HepG2 (cell line): Measurements from ENCODE around the gene CPZ. TPM values are rescaled to one million over a fixed set of nuclear protein-coding genes. Genes with fewer than 3 reads are reported as not detected.

Experiments
- ATAC-seq: fragments of 200-7000 bp; cut with Tn5 transposase; 3 replicates; pipeline ENCODE4 v1.9.1; 2020; ENCODE audit warnings: mild to moderate bottlenecking, moderate library complexity
- BruUV-seq: library from RNA; stranded (reverse); fragments of 400-500 nt; replicated peaks from 2 replicates; lab custom pipeline; 2021; lab: Mats Ljungman, UMichigan
- CTCF ChIA-PET: fragments of 300-600 bp; formaldehyde crosslinking; extraction: SDS; loops from one replicate; lab custom pipeline; 2021; ENCODE audit warnings: low total read pairs, inconsistent platforms, low intra/inter-chr PET ratio; lab: Yijun Ruan, JAX
- POLR2A ChIA-PET: fragments of 350-600 bp; sonication (Branson Sonifier 250); formaldehyde crosslinking; loops from one replicate; lab custom pipeline; 2020; ENCODE audit warnings: antibody characterized with exemption, inconsistent platforms; lab: Yijun Ruan, JAX
- DNase-seq: peaks from one replicate; pipeline ENCODE4 v3.0.0-alpha.2; 2015; ENCODE audit warnings: low spot score
- FAIRE-seq: peaks from 3 replicates; lab custom pipeline; 2011; peaks lifted over from hg19 to GRCh38; lab: Jason Lieb, UNC
- H2AFZ ChIP-seq: one replicate; pipeline ENCODE4 v1.6.1; 2011; ENCODE audit warnings: low read length, inconsistent platforms
- H3K27ac ChIP-seq: fragments of 300-600 bp; 3 replicates; pipeline ENCODE4 v1.8.0; 2011; ENCODE audit warnings: mixed run types, mild to moderate bottlenecking, mixed read lengths, low read length, inconsistent platforms; ENCODE audit not compliant: insufficient read depth; ENCODE audit errors: extremely low read length
- H3K27me3 ChIP-seq, 2 experiments: fragments of 200-600 bp in 1 of 2; 2 replicates in 1 of 2; 3 replicates in 1 of 2; pipeline versions ENCODE4 v1.6.0 to v1.8.0; 2011; ENCODE audit warnings: low read length in 2 of 2, mild to moderate bottlenecking in 2 of 2, moderate library complexity in 2 of 2, inconsistent platforms in 1 of 2; ENCODE audit not compliant: insufficient read depth in 2 of 2, control insufficient read depth in 1 of 2
- H3K36me3 ChIP-seq, 2 experiments: fragments of 200-600 bp in 1 of 2; replicated peaks in 1 of 2; 2 replicates in 1 of 2; 3 replicates in 1 of 2; pipeline versions ENCODE4 v1.5.1 to v1.8.0; 2011; ENCODE audit warnings: low read length in 2 of 2, inconsistent platforms in 1 of 2; ENCODE audit not compliant: insufficient read depth in 2 of 2, control insufficient read depth in 1 of 2
- H3K4me1 ChIP-seq: 2 replicates; pipeline ENCODE4 v1.5.1; 2012; ENCODE audit warnings: low read length, inconsistent platforms; ENCODE audit not compliant: insufficient read depth
- H3K4me2 ChIP-seq: 2 replicates; pipeline ENCODE4 v1.6.0; 2011; ENCODE audit warnings: low read depth, low read length, inconsistent platforms
- H3K4me3 ChIP-seq, 3 experiments: fragments of 200-600 bp in 1 of 3; sonication (generic), shearing (Covaris generic) in 1 of 3; replicated peaks in 1 of 3; 2 replicates each; pipeline ENCODE4 v1.5.1; 2011 to 2016; ENCODE audit warnings: low read length in 3 of 3, inconsistent platforms in 2 of 3, low read depth in 2 of 3, mild to moderate bottlenecking in 2 of 3, control low read depth in 1 of 3, mixed read lengths in 1 of 3; ENCODE audit not compliant: insufficient read depth in 1 of 3
- H3K79me2 ChIP-seq: one replicate; pipeline ENCODE4 v1.6.1; 2011; ENCODE audit warnings: low read length, inconsistent platforms; ENCODE audit not compliant: insufficient read depth
- H3K9ac ChIP-seq: 2 replicates; pipeline ENCODE4 v1.6.0; 2011; ENCODE audit warnings: mild to moderate bottlenecking, low read depth, low read length, inconsistent platforms; ENCODE audit not compliant: insufficient read depth
- H3K9me3 ChIP-seq: 2 replicates; pipeline ENCODE4 v1.5.1; 2012; ENCODE audit warnings: mild to moderate bottlenecking, low read length
- H4K20me1 ChIP-seq: 2 replicates; pipeline ENCODE4 v1.6.0; 2011; ENCODE audit warnings: inconsistent platforms, mild to moderate bottlenecking, low read length, moderate library complexity; ENCODE audit not compliant: insufficient read depth
- EEA1 ChIP-seq: sonication (generic); formaldehyde crosslinking; IDR thresholded peaks from 2 replicates; pipeline ENCODE4 v1.5.1; 2020; ENCODE audit warnings: mild to moderate bottlenecking, missing genetic modification reagents, borderline replicate concordance
- HMG20B ChIP-seq: conservative IDR thresholded peaks from 2 replicates; pipeline ENCODE4 v1.6.1; 2016; ENCODE audit warnings: missing genetic modification reagents, missing compliant biosample characterization
- HNRNPUL1 ChIP-seq: fragments of 200-400 bp; formaldehyde crosslinking; IDR thresholded peaks from 2 replicates; pipeline ENCODE4 v1.6.1; 2017; ENCODE audit warnings: low read depth, mild to moderate bottlenecking, low read length, moderate library complexity
- KAT2B ChIP-seq: fragments of 150-350 bp; IDR thresholded peaks from 2 replicates; pipeline ENCODE4 v1.6.1; 2014; ENCODE audit warnings: low read depth, low read length, borderline replicate concordance
- SYNCRIP ChIP-seq: fragments of 200-400 bp; formaldehyde crosslinking; IDR thresholded peaks from 2 replicates; pipeline ENCODE4 v1.6.1; 2018; ENCODE audit warnings: mild to moderate bottlenecking, low read depth, low read length; ENCODE audit not compliant: insufficient read depth
- TFDP1 ChIP-seq: IDR thresholded peaks from 2 replicates; pipeline ENCODE4 v1.6.1; 2016; ENCODE audit warnings: missing compliant biosample characterization, missing genetic modification reagents, borderline replicate concordance
- ZFP36L2 ChIP-seq: sonication (generic); formaldehyde crosslinking; IDR thresholded peaks from 2 replicates; pipeline ENCODE4 v1.4.0; 2020; ENCODE audit warnings: missing genetic modification reagents
- ZFP62 ChIP-seq: sonication (generic); formaldehyde crosslinking; IDR thresholded peaks from 2 replicates; pipeline ENCODE4 v1.4.0; 2020; ENCODE audit warnings: missing genetic modification reagents
- WGBS: methylation state at CpG from one replicate; pipeline ENCODE4 v1.1.6; 2017; ENCODE audit warnings: low lambda C conversion rate; 5-methylcytosine and 5-hydroxymethylcytosine counted together
- in situ Hi-C: cut with HindIII; loops from 2 replicates; pipeline ENCODE4 v1.10.0; 2017; ENCODE audit warnings: low pct_unique_long_range_greater_than_20kb; ENCODE audit not compliant: extremely low pct_ligation_motif_present
- intact Hi-C: fragments of 100-400 bp; cut with micrococcal nuclease; formaldehyde crosslinking; loops from one replicate; pipeline ENCODE4 v1.10.0; 2022; ENCODE audit not compliant: unreplicated experiment
- polyA plus RNA-seq, 8 experiments: library from polyadenylated mRNA; depleted of rRNA in 3 of 8; stranded (reverse) in 7 of 8; unstranded in 1 of 8; fragments of >200 nt; fragmentation: Illumina TruSeq in 4 of 8; extraction: Trizol in 4 of 8; gene quantifications; 2 replicates each; pipeline versions ENCODE4 v1.2.1 to v1.2.3, GENCODE V29; 2011 to 2016; ENCODE audit warnings: low read depth in 4 of 8, missing spikeins in 1 of 8, mixed read lengths in 1 of 8; ENCODE audit not compliant: insufficient read depth in 1 of 8
- total RNA-seq, 5 experiments: library from RNA; depleted of rRNA; stranded (reverse); fragments of >200 nt; fragmentation: Illumina TruSeq; extraction: Trizol; gene quantifications; 2 replicates each; pipeline ENCODE4 v1.2.3, GENCODE V29; 2016; ENCODE audit warnings: low read depth in 1 of 5

CPZ gene
- total and polyA plus RNA-seq, 2 of the 13 experiments (the other 11 are each of a cell fraction or from before 2014, with no cell fraction given) = 0.58 to 0.61 TPM

GRCh38 chr4:8558080-8558960, 34.2 kb upstream of the CPZ start:
- WGBS = 31% methylated on average over 9 of the region's 21 CpGs
- POLR2A ChIA-PET = no interaction called here
- Histone ChIP-seq H2AFZ (no peak overlapping the region), H4K20me1 (no peaks in the 10 kb centered on the region), H3K27me3 (peaks cover 3 to 8% of the 10 kb centered on the region in 2 experiments; a peak in 2 of 5 replicates), H3K9ac (no peak overlapping the region), H3K4me3 (no peak overlapping the region), H3K27ac (no peak overlapping the region), H3K4me1 (no peaks in the 10 kb centered on the region), H3K36me3 (no peaks in the 10 kb centered on the region), H3K4me2 (no peak overlapping the region), H3K9me3 (no peaks in the 10 kb centered on the region), H3K79me2 (no peaks in the 10 kb centered on the region)
- in situ Hi-C loops = no loop called here
- BruUV-seq = no TSS peak
- ATAC-seq (no peak), DNase-seq (no peak), FAIRE-seq (no peak)
- CTCF ChIA-PET = no interaction called here
- TF ChIP-seq EEA1 (no peak), ZFP62 (CRISPR knock-in tag) (no peak), HMG20B (CRISPR knock-in tag) (no peak), SYNCRIP (no peak), ZFP36L2 (CRISPR knock-in tag) (no peak), KAT2B (no peak), TFDP1 (no peak), HNRNPUL1 (no peak)
- intact Hi-C loops = no loop called here
